ENCODE results near the gene EXOC3L4.

The EXOC3L4 gene

DNA sequence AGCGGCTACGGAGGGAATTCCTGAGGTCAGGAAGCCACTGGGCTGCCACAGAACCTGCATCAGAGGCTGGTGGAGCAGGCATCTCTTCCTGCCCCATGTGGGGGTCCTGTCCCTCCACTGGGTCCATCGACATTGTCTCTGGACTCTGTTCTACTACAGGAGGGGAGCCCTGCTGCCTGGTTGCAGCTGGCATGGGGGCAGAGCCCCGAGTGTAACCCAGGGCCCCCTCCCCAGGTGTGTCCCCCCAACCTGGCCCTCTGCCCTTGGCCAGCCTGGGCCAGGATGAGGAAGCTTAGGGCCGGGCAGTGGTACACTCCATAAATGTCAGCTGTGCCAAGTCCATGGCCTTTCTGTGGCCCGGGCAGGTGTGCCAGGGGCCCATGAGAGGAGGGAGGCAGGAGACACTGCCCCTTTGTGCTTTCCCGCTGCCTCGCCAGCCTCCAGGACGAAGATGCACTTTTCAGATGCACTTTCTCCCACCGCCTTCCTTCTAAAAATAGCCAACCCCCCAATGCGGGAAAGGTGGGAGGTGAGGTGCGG, 4.0 kb upstream of the EXOC3L4 start:
- H3K4me3 ChIP-seq (ENCODE audit: insufficient read depth in 1 of 2, low read depth in 1 of 2, low read length in 2 of 2) = no peak overlapping the region
- no peaks in the 10 kb centered on the region for H3K79me1 ChIP-seq (replicated peaks; ENCODE audit: low read length, poor library complexity, severe bottlenecking)
- H4K91ac ChIP-seq (ENCODE audit: low read length) = no peak overlapping the region
- no peak for DNase-seq
- H2BK120ac ChIP-seq (ENCODE audit: low read depth, low read length) = no peak overlapping the region
- no peak overlapping the region for H3K27ac ChIP-seq (ENCODE audit: low read length, poor library complexity, severe bottlenecking)
- WGBS = 90% methylated on average over 9 of the region's 12 CpGs
- H3K9ac ChIP-seq (ENCODE audit: low read length) = peak overlapping the region; percentile 73
- peak overlapping the region in 1 of 2 experiments; percentile 26 for H3K14ac ChIP-seq (ENCODE audit: low read length in 2 of 2)
- no peak overlapping the region for H2BK15ac ChIP-seq (ENCODE audit: low read depth, poor library complexity, severe bottlenecking)
- H3K27me3 ChIP-seq (ENCODE audit: control insufficient read depth in 1 of 2, insufficient read depth in 1 of 2, low read length in 2 of 2) = peaks cover 17 to 28% of the 10 kb centered on the region in 2 experiments
- H3K18ac ChIP-seq (ENCODE audit: low read depth in 1 of 2, low read length in 2 of 2) = no peak overlapping the region
- peaks cover 15% of the 10 kb centered on the region for H3K4me1 ChIP-seq (ENCODE audit: control insufficient read depth, insufficient read depth, low read depth, low read length)
- no peaks in the 10 kb centered on the region for H3K9me3 ChIP-seq (ENCODE audit: control insufficient read depth, low read length)
- no peak overlapping the region for H2AK5ac ChIP-seq (ENCODE audit: low read length, severe bottlenecking)
- H3K4me2 ChIP-seq (ENCODE audit: low read length, poor library complexity, severe bottlenecking) = no peak overlapping the region
- no peak overlapping the region for H2BK5ac ChIP-seq (ENCODE audit: low read depth, low read length, poor library complexity, severe bottlenecking)
- H2BK12ac ChIP-seq (ENCODE audit: low read length in 2 of 2) = no peak overlapping the region
- H3K4ac ChIP-seq (ENCODE audit: low read depth in 1 of 2, low read length in 2 of 2) = no peak overlapping the region
- H2AFZ ChIP-seq (ENCODE audit: low read depth, low read length) = no peak overlapping the region
- H3K23ac ChIP-seq (ENCODE audit: low read length in 2 of 2) = no peak overlapping the region
- H4K8ac ChIP-seq (ENCODE audit: low read length) = no peak overlapping the region
- H3K36me3 ChIP-seq (ENCODE audit: control insufficient read depth in 1 of 2, insufficient read depth in 2 of 2, low read depth in 1 of 2, low read length in 2 of 2) = no peaks in the 10 kb centered on the region

- peak overlapping the region; percentile 28 to 56 for H3K18ac ChIP-seq (ENCODE audit: low read depth in 1 of 2, low read length in 2 of 2)
Measured at GRCh38 chr14:103091041-103091882, 3.3 kb upstream of the EXOC3L4 start.

GRCh38 chr14:103091883-103092222, 2.7 kb upstream of the EXOC3L4 start:
- H3K4ac ChIP-seq (ENCODE audit: low read depth in 1 of 2, low read length in 2 of 2) = no peak overlapping the region
- no peak overlapping the region for H2BK5ac ChIP-seq (ENCODE audit: low read depth, low read length, poor library complexity, severe bottlenecking)
- no peak overlapping the region for H2BK12ac ChIP-seq (ENCODE audit: low read length in 2 of 2)
- no peak overlapping the region for H2AK5ac ChIP-seq (ENCODE audit: low read length, severe bottlenecking)
- H3K9ac ChIP-seq (ENCODE audit: low read length) = peak overlapping the region; percentile 73
- no peak for DNase-seq
- no peak overlapping the region for H4K91ac ChIP-seq (ENCODE audit: low read length)
- H3K27me3 ChIP-seq (ENCODE audit: control insufficient read depth in 1 of 2, insufficient read depth in 1 of 2, low read length in 2 of 2) = peaks cover 9 to 18% of the 10 kb centered on the region in 2 experiments
- no peaks in the 10 kb centered on the region for H3K36me3 ChIP-seq (ENCODE audit: control insufficient read depth in 1 of 2, insufficient read depth in 2 of 2, low read depth in 1 of 2, low read length in 2 of 2)
- H3K4me2 ChIP-seq (ENCODE audit: low read length, poor library complexity, severe bottlenecking) = peak overlapping the region; percentile 65
- WGBS = 66% methylated on average over 9 of the region's 9 CpGs
- peak overlapping the region; percentile 28 to 37 for H3K18ac ChIP-seq (ENCODE audit: low read depth in 1 of 2, low read length in 2 of 2)
- no peak overlapping the region for H2BK15ac ChIP-seq (ENCODE audit: low read depth, poor library complexity, severe bottlenecking)
- peak overlapping the region; percentile 59 for H4K8ac ChIP-seq (ENCODE audit: low read length)
- no peak overlapping the region for H2BK120ac ChIP-seq (ENCODE audit: low read depth, low read length)
- H2AFZ ChIP-seq (ENCODE audit: low read depth, low read length) = no peak overlapping the region
- H3K23ac ChIP-seq (ENCODE audit: low read length in 2 of 2) = no peak overlapping the region
- no peak overlapping the region for H3K27ac ChIP-seq (ENCODE audit: low read length, poor library complexity, severe bottlenecking)
- H3K9me3 ChIP-seq (ENCODE audit: control insufficient read depth, low read length) = no peaks in the 10 kb centered on the region
- peak overlapping the region; percentile 47 to 59 for H3K4me3 ChIP-seq (ENCODE audit: insufficient read depth in 1 of 2, low read depth in 1 of 2, low read length in 2 of 2)
- no peaks in the 10 kb centered on the region for H3K79me1 ChIP-seq (replicated peaks; ENCODE audit: low read length, poor library complexity, severe bottlenecking)
- H3K14ac ChIP-seq (ENCODE audit: low read length in 2 of 2) = no peak overlapping the region
- H3K4me1 ChIP-seq (ENCODE audit: control insufficient read depth, insufficient read depth, low read depth, low read length) = peaks cover 15% of the 10 kb centered on the region

More at GRCh38 chr14:103091041-103091882, 3.3 kb upstream of the EXOC3L4 start:
- Histone ChIP-seq H2BK15ac (ENCODE audit: low read depth, poor library complexity, severe bottlenecking) (peak overlapping the region; percentile 73), H2BK12ac (ENCODE audit: low read length in 2 of 2) (peak overlapping the region in 1 of 2 experiments; percentile 2), H3K4ac (ENCODE audit: low read depth in 1 of 2, low read length in 2 of 2) (peak overlapping the region in 1 of 2 experiments; percentile 67), H3K27ac (ENCODE audit: low read length, poor library complexity, severe bottlenecking) (no peak overlapping the region), H3K4me3 (ENCODE audit: insufficient read depth in 1 of 2, low read depth in 1 of 2, low read length in 2 of 2) (peak overlapping the region; percentile 47 to 59), H3K23ac (ENCODE audit: low read length in 2 of 2) (no peak overlapping the region), H3K4me1 (ENCODE audit: control insufficient read depth, insufficient read depth, low read depth, low read length) (peaks cover 15% of the 10 kb centered on the region), H2AK5ac (ENCODE audit: low read length, severe bottlenecking) (no peak overlapping the region), H3K36me3 (ENCODE audit: control insufficient read depth in 1 of 2, insufficient read depth in 2 of 2, low read depth in 1 of 2, low read length in 2 of 2) (no peaks in the 10 kb centered on the region), H4K8ac (ENCODE audit: low read length) (peak overlapping the region; percentile 79), H4K91ac (ENCODE audit: low read length) (peak overlapping the region; percentile 62), H3K14ac (ENCODE audit: low read length in 2 of 2) (no peak overlapping the region), H3K9ac (ENCODE audit: low read length) (peak overlapping the region; percentile 73), H2BK120ac (ENCODE audit: low read depth, low read length) (no peak overlapping the region), H3K4me2 (ENCODE audit: low read length, poor library complexity, severe bottlenecking) (peak overlapping the region; percentile 65), H2AFZ (ENCODE audit: low read depth, low read length) (peak overlapping the region; percentile 39), H3K9me3 (ENCODE audit: control insufficient read depth, low read length) (no peaks in the 10 kb centered on the region), H3K27me3 (ENCODE audit: control insufficient read depth in 1 of 2, insufficient read depth in 1 of 2, low read length in 2 of 2) (peaks cover 12 to 24% of the 10 kb centered on the region in 2 experiments), H2BK5ac (ENCODE audit: low read depth, low read length, poor library complexity, severe bottlenecking) (no peak overlapping the region), H3K79me1 (replicated peaks; ENCODE audit: low read length, poor library complexity, severe bottlenecking) (no peaks in the 10 kb centered on the region)
- peak; percentile 37 for DNase-seq
- WGBS = 15% methylated on average over 53 of the region's 69 CpGs

GRCh38 chr14:103093856-103094405, 594 bp upstream of the EXOC3L4 start:
- WGBS = 66% methylated on average over 13 of the region's 13 CpGs
- Histone ChIP-seq H3K18ac (ENCODE audit: low read depth in 1 of 2, low read length in 2 of 2) (peak overlapping the region in 1 of 2 experiments; percentile 16), H3K27ac (ENCODE audit: low read length, poor library complexity, severe bottlenecking) (no peak overlapping the region), H3K4me3 (ENCODE audit: insufficient read depth in 1 of 2, low read depth in 1 of 2, low read length in 2 of 2) (peak overlapping the region in 1 of 2 experiments; percentile 39), H2AFZ (ENCODE audit: low read depth, low read length) (no peak overlapping the region), H3K9ac (ENCODE audit: low read length) (peak overlapping the region; percentile 59), H3K4ac (ENCODE audit: low read depth in 1 of 2, low read length in 2 of 2) (peak overlapping the region in 1 of 2 experiments; percentile 13), H2BK120ac (ENCODE audit: low read depth, low read length) (no peak overlapping the region), H3K4me2 (ENCODE audit: low read length, poor library complexity, severe bottlenecking) (no peak overlapping the region), H3K23ac (ENCODE audit: low read length in 2 of 2) (no peak overlapping the region), H3K4me1 (ENCODE audit: control insufficient read depth, insufficient read depth, low read depth, low read length) (peaks cover 15% of the 10 kb centered on the region), H4K91ac (ENCODE audit: low read length) (peak overlapping the region; percentile 65), H3K79me1 (replicated peaks; ENCODE audit: low read length, poor library complexity, severe bottlenecking) (no peaks in the 10 kb centered on the region), H2AK5ac (ENCODE audit: low read length, severe bottlenecking) (no peak overlapping the region), H4K8ac (ENCODE audit: low read length) (no peak overlapping the region), H3K36me3 (ENCODE audit: control insufficient read depth in 1 of 2, insufficient read depth in 2 of 2, low read depth in 1 of 2, low read length in 2 of 2) (no peaks in the 10 kb centered on the region), H2BK12ac (ENCODE audit: low read length in 2 of 2) (peak overlapping the region in 1 of 2 experiments; percentile 46), H3K27me3 (ENCODE audit: control insufficient read depth in 1 of 2, insufficient read depth in 1 of 2, low read length in 2 of 2) (peaks cover 3 to 17% of the 10 kb centered on the region in 2 experiments), H3K9me3 (ENCODE audit: control insufficient read depth, low read length) (no peaks in the 10 kb centered on the region), H2BK15ac (ENCODE audit: low read depth, poor library complexity, severe bottlenecking) (peak overlapping the region; percentile 12), H2BK5ac (ENCODE audit: low read depth, low read length, poor library complexity, severe bottlenecking) (no peak overlapping the region), H3K14ac (ENCODE audit: low read length in 2 of 2) (no peak overlapping the region)
- DNase-seq = no peak

Data from mesenchymal stem cell (in vitro differentiated cells and primary cell).